Central memory CD8-positive, alpha-beta T cell (primary cell): Measurements from ENCODE around the gene EFEMP2.

ENCODE experiments used
- ATAC-seq: fragments of 150-1000 bp; cut with Tn5 transposase; replicated peaks from 2 replicates; pipeline ENCODE4 v1.10.0; 2022; ENCODE audit warnings: mild to moderate bottlenecking, moderate FRiP score, moderate number of reproducible peaks; ENCODE audit not compliant: poor library complexity, severe bottlenecking; ENCODE audit errors: extremely low read depth
- DNase-seq, 2 donors: peaks; one replicate each; pipeline ENCODE4 v3.0.0; 2021; ENCODE audit warnings: low spot score in 2 of 2
- H3K27ac Mint-ChIP-seq: one replicate; pipeline ENCODE4 v1.8.0; 2022; ENCODE audit warnings: low read depth, mild to moderate bottlenecking, moderate library complexity, mixed read lengths
- H3K27me3 Mint-ChIP-seq: one replicate; pipeline ENCODE4 v1.8.0; 2022; ENCODE audit warnings: mixed read lengths
- H3K36me3 Mint-ChIP-seq: one replicate; pipeline ENCODE4 v1.8.0; 2022; ENCODE audit warnings: mild to moderate bottlenecking, moderate library complexity, mixed read lengths; ENCODE audit not compliant: insufficient read depth
- H3K4me1 Mint-ChIP-seq: one replicate; pipeline ENCODE4 v1.8.0; 2022; ENCODE audit warnings: mixed read lengths
- H3K4me3 Mint-ChIP-seq: one replicate; pipeline ENCODE4 v1.8.0; 2022; ENCODE audit warnings: mild to moderate bottlenecking, moderate library complexity, mixed read lengths
- H3K9me3 Mint-ChIP-seq: one replicate; pipeline ENCODE4 v1.8.0; 2022; ENCODE audit warnings: mixed read lengths

Gene EFEMP2

GRCh38 chr11:65857853-65858680, 14.5 kb downstream of the EFEMP2 start, which contains the start of gene CFL1:
Gene CFL1, minus strand, starts transcription at chr11:65858180. Its CDS starts 81 bp downstream, at chr11:65858099.
- Mint-ChIP-seq H3K27me3 (no peaks in the 10 kb centered on the region), H3K36me3 (peaks cover 63% of the 10 kb centered on the region), H3K9me3 (no peaks in the 10 kb centered on the region), H3K4me3 (peak within 1 kb of the TSS; percentile 88), H3K4me1 (peaks cover 68% of the 10 kb centered on the region), H3K27ac (peak within 1 kb of the TSS; percentile 90)
- ATAC-seq (peak; percentile 58), DNase-seq (peak; percentile 88 to 95)

DNA sequence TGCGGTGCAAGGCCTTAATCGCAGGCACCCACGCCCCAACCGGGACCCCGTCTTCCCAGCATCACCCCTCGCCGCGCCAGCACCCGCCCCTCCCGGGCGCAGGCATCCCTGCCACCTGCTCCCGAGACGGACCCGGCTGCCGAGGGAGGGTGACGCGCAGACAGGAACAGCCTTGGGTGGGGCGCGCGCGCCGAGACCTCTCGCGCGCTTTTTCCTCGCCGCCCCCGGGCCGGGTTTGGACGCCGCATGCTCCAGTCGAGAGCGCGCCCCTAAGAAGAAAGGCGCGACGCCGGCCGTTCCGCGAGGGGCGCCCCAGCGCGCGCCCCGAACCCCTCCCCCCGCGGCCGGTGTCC, 15.1 kb downstream of the EFEMP2 start:
- Mint-ChIP-seq H3K4me3 (peak overlapping the region; percentile 88), H3K9me3 (no peaks in the 10 kb centered on the region), H3K4me1 (peaks cover 62% of the 10 kb centered on the region), H3K36me3 (peaks cover 64% of the 10 kb centered on the region), H3K27me3 (no peaks in the 10 kb centered on the region), H3K27ac (peak overlapping the region; percentile 90)
- peak; percentile 61 to 64 for DNase-seq
- no peak for ATAC-seq

DNA sequence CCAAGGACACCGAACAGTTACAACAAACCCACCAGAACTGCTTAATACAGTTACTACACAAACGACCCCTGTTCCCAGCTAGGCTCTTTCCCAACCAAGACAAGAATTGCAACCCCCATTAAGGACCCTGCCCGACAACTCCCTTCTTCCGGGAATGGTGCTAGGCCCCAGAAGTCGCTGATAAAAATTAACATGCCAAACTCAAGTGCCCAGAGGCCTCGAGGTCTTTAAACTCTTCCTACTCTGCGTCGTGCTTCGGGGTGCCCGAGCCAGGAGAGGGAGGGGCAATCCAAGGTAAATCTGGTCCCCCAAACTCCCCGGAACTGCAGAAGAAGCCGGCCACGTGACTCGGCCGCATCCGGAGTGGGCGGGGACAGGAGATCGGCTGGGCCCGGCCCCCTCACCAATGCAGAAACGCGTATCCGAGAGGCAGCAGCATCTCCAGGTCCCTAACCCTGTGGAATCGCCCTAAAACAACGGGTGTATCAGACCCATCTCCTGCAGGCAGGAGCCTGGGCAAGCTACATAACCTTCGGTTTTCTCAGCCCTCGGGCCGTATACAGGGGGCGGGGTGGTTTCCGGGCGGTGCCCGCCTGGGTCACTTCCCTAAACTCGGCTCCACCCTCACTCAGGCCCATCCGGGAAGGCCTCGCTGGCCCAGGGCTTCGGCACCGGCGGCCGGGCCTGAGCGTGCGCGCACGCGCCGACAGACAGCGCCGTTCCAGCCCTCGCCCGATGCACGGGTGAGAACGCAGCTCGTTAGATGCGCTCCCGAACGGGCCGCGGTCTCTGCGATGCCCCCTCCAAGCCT, 15.7 kb downstream of the EFEMP2 start:
- H3K36me3 Mint-ChIP-seq, result peaks cover 61% of the 10 kb centered on the region
- H3K4me3 Mint-ChIP-seq, result peak overlapping the region; percentile 88
- peaks cover 65% of the 10 kb centered on the region for H3K4me1 Mint-ChIP-seq
- ATAC-seq (peak; percentile 5), DNase-seq (peak; percentile 68 to 74)
- H3K27ac Mint-ChIP-seq, result peak overlapping the region; percentile 88
- H3K27me3 Mint-ChIP-seq, result no peaks in the 10 kb centered on the region
- H3K9me3 Mint-ChIP-seq, result no peaks in the 10 kb centered on the region

- DNase-seq, result no peak
- peak overlapping the region; percentile 88 for H3K4me3 Mint-ChIP-seq
- peaks cover 61% of the 10 kb centered on the region for H3K36me3 Mint-ChIP-seq
- no peaks in the 10 kb centered on the region for H3K9me3 Mint-ChIP-seq
- peaks cover 58% of the 10 kb centered on the region for H3K4me1 Mint-ChIP-seq
- no peak overlapping the region for H3K27ac Mint-ChIP-seq
- ATAC-seq, result no peak
- no peaks in the 10 kb centered on the region for H3K27me3 Mint-ChIP-seq
These were observed 16.7 kb downstream of the EFEMP2 start for GRCh38 chr11:65855927-65856363.

GRCh38 chr11:65854852-65855837, 17.5 kb downstream of the EFEMP2 start:
- H3K27me3 Mint-ChIP-seq, result no peaks in the 10 kb centered on the region
- H3K4me3 Mint-ChIP-seq, result peak overlapping the region; percentile 88
- no peak for ATAC-seq
- peaks cover 58% of the 10 kb centered on the region for H3K36me3 Mint-ChIP-seq
- H3K4me1 Mint-ChIP-seq, result peaks cover 54% of the 10 kb centered on the region
- DNase-seq, result no peak
- no peaks in the 10 kb centered on the region for H3K9me3 Mint-ChIP-seq
- H3K27ac Mint-ChIP-seq, result peak overlapping the region; percentile 72

- H3K4me3 Mint-ChIP-seq, result peak overlapping the region; percentile 65
- H3K4me1 Mint-ChIP-seq, result peaks cover 47% of the 10 kb centered on the region
- ATAC-seq (no peak), DNase-seq (no peak)
- H3K27me3 Mint-ChIP-seq, result no peaks in the 10 kb centered on the region
- no peaks in the 10 kb centered on the region for H3K9me3 Mint-ChIP-seq
- peaks cover 56% of the 10 kb centered on the region for H3K36me3 Mint-ChIP-seq
- peak overlapping the region; percentile 72 for H3K27ac Mint-ChIP-seq
These were observed 18.4 kb downstream of the EFEMP2 start for GRCh38 chr11:65854161-65854592.

GRCh38 chr11:65853246-65853979, 19.2 kb downstream of the EFEMP2 start:
- DNase-seq (no peak), ATAC-seq (no peak)
- Mint-ChIP-seq H3K36me3 (peaks cover 53% of the 10 kb centered on the region), H3K4me3 (peak overlapping the region; percentile 31), H3K27ac (peak overlapping the region; percentile 72), H3K9me3 (no peaks in the 10 kb centered on the region), H3K27me3 (no peaks in the 10 kb centered on the region), H3K4me1 (peaks cover 40% of the 10 kb centered on the region)

- peaks cover 47% of the 10 kb centered on the region for H3K36me3 Mint-ChIP-seq
- DNase-seq, result no peak
These were observed 19.9 kb downstream of the EFEMP2 start for GRCh38 chr11:65852508-65853245.

DNA sequence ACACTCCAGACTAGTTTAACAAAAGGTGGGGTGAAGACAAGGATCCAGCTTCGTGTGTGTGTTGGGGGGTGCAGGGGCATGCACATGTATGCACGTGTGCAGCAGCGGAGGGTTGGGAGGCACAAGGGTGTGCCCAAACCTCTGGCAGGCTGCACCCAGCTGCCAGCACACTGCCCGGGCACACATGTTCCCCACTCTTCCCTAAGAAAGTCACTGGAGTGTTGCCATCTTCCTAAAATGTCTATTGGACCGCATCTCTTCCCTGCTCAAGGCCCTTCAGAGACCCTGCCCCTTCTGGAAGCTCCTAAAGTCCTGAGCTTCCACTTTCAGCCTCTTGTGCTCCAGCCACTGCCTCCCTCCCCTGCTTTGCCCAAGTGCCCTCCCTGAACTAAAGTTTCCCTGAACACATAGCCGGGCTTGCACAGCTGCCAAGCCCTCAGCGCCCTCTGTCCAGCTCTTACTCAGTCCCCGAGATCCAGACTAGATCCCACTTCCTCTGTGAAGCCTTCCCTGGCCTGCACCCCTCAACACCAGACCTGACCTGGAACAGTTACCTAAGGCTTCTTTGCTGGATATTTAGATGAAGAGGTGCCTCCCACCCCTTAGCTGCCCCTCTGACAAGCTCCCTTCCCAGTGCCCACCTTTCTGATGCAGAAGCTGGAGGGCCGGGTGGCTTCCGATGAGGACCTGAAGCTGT, 20.6 kb downstream of the EFEMP2 start:
- no peak for DNase-seq
- Mint-ChIP-seq H3K27ac (no peak overlapping the region), H3K27me3 (no peaks in the 10 kb centered on the region), H3K4me1 (peaks cover 36% of the 10 kb centered on the region), H3K4me3 (no peak overlapping the region), H3K9me3 (no peaks in the 10 kb centered on the region), H3K36me3 (peaks cover 42% of the 10 kb centered on the region)
- no peak for ATAC-seq

More at GRCh38 chr11:65852508-65853245, 19.9 kb downstream of the EFEMP2 start:
- H3K9me3 Mint-ChIP-seq, result no peaks in the 10 kb centered on the region
- ATAC-seq, result no peak
- no peak overlapping the region for H3K4me3 Mint-ChIP-seq
- H3K27ac Mint-ChIP-seq, result no peak overlapping the region
- H3K27me3 Mint-ChIP-seq, result no peaks in the 10 kb centered on the region
- peaks cover 36% of the 10 kb centered on the region for H3K4me1 Mint-ChIP-seq

DNA sequence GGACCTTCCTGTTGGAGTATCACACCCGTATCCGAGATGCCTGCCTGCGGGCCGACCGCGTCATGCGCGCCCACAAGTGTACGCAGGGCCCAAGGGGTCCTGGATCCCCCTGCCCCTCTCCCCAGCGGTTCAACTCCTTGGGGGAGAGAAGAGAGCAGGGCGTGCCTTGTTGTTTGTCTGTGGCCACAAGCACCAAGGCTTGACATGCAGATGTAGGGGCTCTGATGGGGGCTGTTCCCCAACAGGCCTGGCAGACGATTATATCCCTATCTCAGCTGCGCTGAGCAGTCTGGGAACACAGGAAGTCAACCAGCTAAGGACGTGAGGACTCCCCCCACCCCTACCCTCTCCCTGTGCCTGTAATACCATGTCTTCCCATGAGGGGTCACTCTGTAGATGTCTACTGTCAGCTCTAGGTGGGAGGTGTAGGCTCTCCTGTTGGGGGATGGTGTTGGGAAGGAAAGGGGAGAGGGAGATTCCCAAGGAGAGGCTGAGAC, 21.5 kb downstream of the EFEMP2 start:
- Mint-ChIP-seq H3K36me3 (peaks cover 34% of the 10 kb centered on the region), H3K27ac (no peak overlapping the region), H3K27me3 (no peaks in the 10 kb centered on the region), H3K9me3 (no peaks in the 10 kb centered on the region), H3K4me3 (no peak overlapping the region), H3K4me1 (peaks cover 28% of the 10 kb centered on the region)
- no peak for ATAC-seq
- no peak for DNase-seq
